ENCODE results near the gene CSTF3. TPM values are rescaled to one million over a fixed set of nuclear protein-coding genes. Genes with fewer than 3 reads are reported as not detected.

CSTF3 gene
- total and polyA plus RNA-seq, 2 of the 4 experiments (the other 2 are of a cell fraction), result 14.5 to 23.4 TPM

- Histone ChIP-seq H3K4me1 (ENCODE audit: control insufficient read depth, insufficient read depth, low read length) (no peaks in the 10 kb centered on the region), H3K18ac (ENCODE audit: low read depth, low read length) (no peak overlapping the region), H4K91ac (ENCODE audit: insufficient read depth, low read depth, low read length) (no peak overlapping the region), H3K27ac (ENCODE audit: insufficient read depth, low read length) (no peak overlapping the region), H3K36me3 (ENCODE audit: control insufficient read depth, insufficient read depth, low read length) (peaks cover 5% of the 10 kb centered on the region; the same call in 1 of the 2 replicates), H4K8ac (ENCODE audit: low read depth in 2 of 2, low read length in 2 of 2) (no peak overlapping the region), H3K79me1 (ENCODE audit: low read depth in 1 of 2, low read length in 2 of 2) (no peaks in the 10 kb centered on the region; a peak in 2 of 4 replicates), H3K14ac (replicated peaks; ENCODE audit: low read depth, low read length) (no peak overlapping the region), H3K23ac (ENCODE audit: low read depth, low read length) (no peak overlapping the region), H2BK15ac (ENCODE audit: low read depth, low read length) (no peak overlapping the region), H3K56ac (ENCODE audit: extremely low read depth, insufficient read depth, low read length) (no peak overlapping the region), H3K9ac (ENCODE audit: low read depth, low read length) (no peak overlapping the region), H3K27me3 (ENCODE audit: control insufficient read depth, insufficient read depth, low read length) (no peaks in the 10 kb centered on the region), H2AK9ac (replicated peaks; ENCODE audit: low read depth, low read length, poor library complexity) (no peak overlapping the region), H2BK5ac (ENCODE audit: low read depth, low read length, poor library complexity, severe bottlenecking) (no peak overlapping the region), H3K9me1 (ENCODE audit: insufficient read depth, low read length) (0 out of 2 replicates have a peak, but pooled peaks cover 5% of the 10 kb centered on the region), H2AFZ (replicated peaks; ENCODE audit: low read length, poor library complexity) (no peak overlapping the region), H4K20me1 (ENCODE audit: insufficient read depth, low read length) (no peaks in the 10 kb centered on the region), H3K4ac (ENCODE audit: low read depth, low read length) (no peak overlapping the region), H4K5ac (ENCODE audit: low read depth, low read length) (no peak overlapping the region), H3K9me3 (ENCODE audit: control insufficient read depth, insufficient read depth, low read length) (no peaks in the 10 kb centered on the region; the same call in 1 of the 2 replicates), H2BK120ac (ENCODE audit: low read depth, low read length) (no peak overlapping the region), H3K4me3 (ENCODE audit: insufficient read depth, low read depth, low read length) (no peak overlapping the region), H2AK5ac (ENCODE audit: low read depth, low read length) (no peak overlapping the region), H3K4me2 (ENCODE audit: low read depth, low read length) (no peak overlapping the region), H2BK20ac (ENCODE audit: low read depth, low read length) (no peak overlapping the region)
- CTCF ChIA-PET, result no interaction called here
- no CpG with 5 or more reads among the region's 3 CpGs for WGBS, 2 experiments (ENCODE audit: extremely low coverage in 2 of 2, insufficient read length in 1 of 2)
- in situ Hi-C loops (cut with MboI; ENCODE audit: low sequenced_read_pairs) (no loop called here), dilution Hi-C loops (cut with HindIII; ENCODE audit: low sequenced_read_pairs, unreplicated experiment) (no loop called here), intact Hi-C loops (cut with micrococcal nuclease) (no loop called here)
- ATAC-seq (ENCODE audit: low read depth) (no peak), DNase-seq (no peak)
- no peak for TF ChIP-seq MAFK (IDR thresholded peaks at IDR 0.05; ENCODE audit: low read depth, low read length)
- TF ChIP-seq RAD21 (IDR thresholded peaks at IDR 0.05; ENCODE audit: low read length), result no peak
- TF ChIP-seq FOS (IDR thresholded peaks at IDR 0.05; ENCODE audit: low read depth, low read length), result no peak
- TF ChIP-seq BHLHE40 (IDR thresholded peaks at IDR 0.05; ENCODE audit: low read depth, low read length), result no peak
- no peak for TF ChIP-seq CTCF (conservative IDR thresholded peaks at IDR 0.05; ENCODE audit: low read depth, low read length)
- TF ChIP-seq USF2 (IDR thresholded peaks at IDR 0.05; ENCODE audit: low read depth, low read length), result no peak
- TF ChIP-seq ELK1 (IDR thresholded peaks at IDR 0.05; ENCODE audit: borderline replicate concordance, low read depth, low read length), result no peak
- TF ChIP-seq MXI1 (IDR thresholded peaks at IDR 0.05; ENCODE audit: borderline replicate concordance, low read depth, low read length), result no peak
- no peak for TF ChIP-seq RFX5 (IDR thresholded peaks at IDR 0.05; ENCODE audit: low read depth, low read length)
- TF ChIP-seq NFE2L2 (IDR thresholded peaks at IDR 0.05; ENCODE audit: low read depth, low read length), result no peak
- POLR2A ChIA-PET (ENCODE audit: unreplicated experiment), result no interaction called here
- BruUV-seq (replicated peaks), result no TSS peak
These were observed 35.7 kb downstream of the CSTF3 start for GRCh38 chr11:33125611-33126010.
